Fibroblast of lung (primary cell): ENCODE data around the gene LMO7. TPM values are rescaled to one million over a fixed set of nuclear protein-coding genes. Genes with fewer than 3 reads are reported as not detected.

Experiments used
- DNase-seq, 2 donors: peaks; one replicate each; pipeline versions ENCODE4 v3.0.0 to v3.0.0-alpha.2; 2010; ENCODE audit warnings: low read depth in 2 of 2
- H2AFZ ChIP-seq: 2 replicates; pipeline ENCODE4 v1.5.1; 2012; ENCODE audit warnings: low read length, control low read depth, inconsistent platforms
- H3K27ac ChIP-seq: 2 replicates; pipeline ENCODE4 v1.5.1; 2011; ENCODE audit warnings: low read length, control low read depth; ENCODE audit not compliant: insufficient read depth
- H3K27me3 ChIP-seq: 2 replicates; pipeline ENCODE4 v1.5.1; 2011; ENCODE audit warnings: mild to moderate bottlenecking, low read length; ENCODE audit not compliant: control insufficient read depth, insufficient read depth
- H3K36me3 ChIP-seq: 2 replicates; pipeline ENCODE4 v1.5.1; 2011; ENCODE audit warnings: low read length; ENCODE audit not compliant: control insufficient read depth, insufficient read depth
- H3K4me1 ChIP-seq: 2 replicates; pipeline ENCODE4 v1.5.1; 2011; ENCODE audit warnings: low read length; ENCODE audit not compliant: control insufficient read depth, insufficient read depth; ENCODE audit errors: extremely low read depth
- H3K4me2 ChIP-seq: 2 replicates; pipeline ENCODE4 v1.5.1; 2011; ENCODE audit warnings: low read length, control low read depth; ENCODE audit not compliant: insufficient read depth; ENCODE audit errors: extremely low read depth
- H3K4me3 ChIP-seq, 4 experiments: fragments of 200-600 bp in 1 of 4; sonication (generic) in 1 of 4; replicated peaks in 1 of 4; 2 replicates each; pipeline ENCODE4 v1.5.1; 2011 to 2016; ENCODE audit warnings: low read length in 4 of 4, low read depth in 3 of 4, mild to moderate bottlenecking in 3 of 4, control low read depth in 2 of 4, inconsistent platforms in 1 of 4, mixed read lengths in 1 of 4; ENCODE audit not compliant: insufficient read depth in 1 of 4; ENCODE audit errors: control extremely low read depth in 1 of 4
- H3K79me2 ChIP-seq: 2 replicates; pipeline ENCODE4 v1.5.1; 2012; ENCODE audit warnings: mild to moderate bottlenecking, low read length, inconsistent platforms; ENCODE audit not compliant: control insufficient read depth, insufficient read depth
- H3K9ac ChIP-seq: 2 replicates; pipeline ENCODE4 v1.5.1; 2011; ENCODE audit warnings: mild to moderate bottlenecking, low read length, control low read depth; ENCODE audit not compliant: insufficient read depth
- H3K9me3 ChIP-seq: 2 replicates; pipeline ENCODE4 v1.5.1; 2012; ENCODE audit warnings: low read depth, low read length; ENCODE audit not compliant: control insufficient read depth, insufficient read depth
- H4K20me1 ChIP-seq: 2 replicates; pipeline ENCODE4 v1.5.1; 2011; ENCODE audit warnings: low read length; ENCODE audit not compliant: control insufficient read depth, insufficient read depth; ENCODE audit errors: extremely low read depth
- EZH2 ChIP-seq: IDR thresholded peaks from 2 replicates; pipeline ENCODE4 v1.5.1; 2012; ENCODE audit warnings: low read length, control low read depth, mild to moderate bottlenecking; ENCODE audit errors: missing control alignments
- polyA plus RNA-seq, 2 donors: library from polyadenylated mRNA; depleted of rRNA in 1 of 2; stranded (reverse) in 1 of 2; unstranded in 1 of 2; fragments of >200 nt; gene quantifications; 2 replicates each; pipeline ENCODE4 v1.2.1, GENCODE V29; 2011 to 2012; ENCODE audit warnings: missing spikeins in 1 of 2
- total RNA-seq: library from RNA; depleted of rRNA; stranded (reverse); fragments of >200 nt; gene quantifications from 2 replicates; pipeline ENCODE4 v1.2.1, GENCODE V29; 2014
- TF ChIP-seq, protein P1 (sequence below), 2 donors: IDR thresholded peaks in 1 of 2; conservative IDR thresholded peaks in 1 of 2; 1 replicate in 1 of 2; 2 replicates in 1 of 2; pipeline ENCODE4 v1.5.1; 2011 to 2012; ENCODE audit warnings: low read length in 2 of 2, control low read depth in 1 of 2, inconsistent platforms in 1 of 2, low read depth in 1 of 2, mild to moderate bottlenecking in 1 of 2

Gene LMO7
- total and polyA plus RNA-seq, 2 donors (not counting 1 experiment from before 2014, with no cell fraction given): 71.9 to 226 TPM

DNA sequence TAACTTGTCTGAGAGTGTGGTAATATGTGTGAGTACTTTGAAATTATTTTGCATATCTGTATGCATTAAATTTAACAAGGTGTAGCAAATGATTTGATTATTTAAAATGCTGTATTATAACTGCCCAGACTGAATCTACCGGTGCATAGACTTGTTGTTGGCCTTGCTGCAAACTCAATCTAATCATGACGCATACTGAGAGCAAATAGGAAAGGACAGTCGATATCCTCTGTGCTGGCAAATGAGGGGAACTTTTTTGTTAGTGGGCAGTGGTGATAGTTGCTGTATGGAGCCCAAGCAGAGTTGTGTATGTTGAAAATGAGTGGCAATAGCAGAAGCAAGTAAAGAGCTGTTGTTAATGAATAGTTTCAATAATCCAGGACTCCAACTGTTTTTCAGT lies 127.4 kb downstream of the LMO7 start:
- peaks cover 4% of the 10 kb centered on the region for H3K4me1 ChIP-seq
- no peak overlapping the region for H3K9ac ChIP-seq
- H2AFZ ChIP-seq: no peak overlapping the region
- no peaks in the 10 kb centered on the region for H3K27me3 ChIP-seq
- no peaks in the 10 kb centered on the region for H3K9me3 ChIP-seq
- H3K4me2 ChIP-seq: no peak overlapping the region
- H4K20me1 ChIP-seq: no peaks in the 10 kb centered on the region
- peaks cover 70% of the 10 kb centered on the region for H3K79me2 ChIP-seq
- DNase-seq: no peak
- H3K27ac ChIP-seq: no peak overlapping the region
- TF ChIP-seq, protein P1, sequence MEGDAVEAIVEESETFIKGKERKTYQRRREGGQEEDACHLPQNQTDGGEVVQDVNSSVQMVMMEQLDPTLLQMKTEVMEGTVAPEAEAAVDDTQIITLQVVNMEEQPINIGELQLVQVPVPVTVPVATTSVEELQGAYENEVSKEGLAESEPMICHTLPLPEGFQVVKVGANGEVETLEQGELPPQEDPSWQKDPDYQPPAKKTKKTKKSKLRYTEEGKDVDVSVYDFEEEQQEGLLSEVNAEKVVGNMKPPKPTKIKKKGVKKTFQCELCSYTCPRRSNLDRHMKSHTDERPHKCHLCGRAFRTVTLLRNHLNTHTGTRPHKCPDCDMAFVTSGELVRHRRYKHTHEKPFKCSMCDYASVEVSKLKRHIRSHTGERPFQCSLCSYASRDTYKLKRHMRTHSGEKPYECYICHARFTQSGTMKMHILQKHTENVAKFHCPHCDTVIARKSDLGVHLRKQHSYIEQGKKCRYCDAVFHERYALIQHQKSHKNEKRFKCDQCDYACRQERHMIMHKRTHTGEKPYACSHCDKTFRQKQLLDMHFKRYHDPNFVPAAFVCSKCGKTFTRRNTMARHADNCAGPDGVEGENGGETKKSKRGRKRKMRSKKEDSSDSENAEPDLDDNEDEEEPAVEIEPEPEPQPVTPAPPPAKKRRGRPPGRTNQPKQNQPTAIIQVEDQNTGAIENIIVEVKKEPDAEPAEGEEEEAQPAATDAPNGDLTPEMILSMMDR (conservative IDR thresholded peaks at IDR 0.05 in 1 of 2, IDR thresholded peaks at IDR 0.05 in 1 of 2; ENCODE audit: low read depth in 1 of 2, low read length in 2 of 2): no peak
- no peak for TF ChIP-seq EZH2
- H3K4me3 ChIP-seq: no peak overlapping the region
- H3K36me3 ChIP-seq: no peaks in the 10 kb centered on the region

DNA sequence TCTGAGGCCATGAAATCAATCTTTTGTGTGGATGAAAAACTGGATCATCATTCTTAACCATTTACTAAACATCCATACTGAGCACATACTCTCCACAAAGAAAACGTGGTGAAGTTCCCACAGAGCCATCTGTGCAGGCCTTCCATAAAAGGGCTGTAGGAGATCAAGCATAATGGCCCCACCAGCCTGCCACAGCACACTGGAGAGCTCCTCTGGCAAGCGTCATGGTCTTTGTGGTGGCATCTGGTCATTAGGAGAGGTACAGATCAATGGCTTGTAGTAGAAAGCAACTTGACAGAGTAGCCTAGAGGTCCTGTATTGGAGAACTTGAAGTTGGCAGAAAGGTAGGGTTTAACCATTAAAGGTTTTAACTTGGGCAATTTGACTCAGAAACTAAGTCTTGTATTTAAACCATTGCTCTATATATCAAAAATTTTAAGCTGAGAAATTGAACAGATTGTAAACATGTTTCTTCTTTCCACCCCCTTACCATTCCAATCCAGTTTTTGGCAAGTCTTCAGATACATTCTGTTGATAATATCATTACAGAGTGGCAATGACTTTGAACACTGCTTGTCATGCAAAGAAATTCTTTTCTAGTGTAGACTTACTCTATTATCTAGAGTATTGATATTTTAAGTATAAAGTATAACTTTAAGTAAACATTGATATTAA lies 128.3 kb downstream of the LMO7 start:
- DNase-seq: no peak
- Histone ChIP-seq H4K20me1 (no peaks in the 10 kb centered on the region), H3K4me3 (no peak overlapping the region), H3K27me3 (no peaks in the 10 kb centered on the region), H3K9ac (no peak overlapping the region), H3K4me1 (peaks cover 4% of the 10 kb centered on the region), H2AFZ (no peak overlapping the region), H3K79me2 (peaks cover 68% of the 10 kb centered on the region), H3K4me2 (peak overlapping the region; percentile 42), H3K36me3 (no peaks in the 10 kb centered on the region), H3K9me3 (no peaks in the 10 kb centered on the region), H3K27ac (no peak overlapping the region)
- TF ChIP-seq EZH2: no peak
- TF ChIP-seq, protein P1 (conservative IDR thresholded peaks at IDR 0.05 in 1 of 2, IDR thresholded peaks at IDR 0.05 in 1 of 2; ENCODE audit: low read depth in 1 of 2, low read length in 2 of 2): no peak

DNA sequence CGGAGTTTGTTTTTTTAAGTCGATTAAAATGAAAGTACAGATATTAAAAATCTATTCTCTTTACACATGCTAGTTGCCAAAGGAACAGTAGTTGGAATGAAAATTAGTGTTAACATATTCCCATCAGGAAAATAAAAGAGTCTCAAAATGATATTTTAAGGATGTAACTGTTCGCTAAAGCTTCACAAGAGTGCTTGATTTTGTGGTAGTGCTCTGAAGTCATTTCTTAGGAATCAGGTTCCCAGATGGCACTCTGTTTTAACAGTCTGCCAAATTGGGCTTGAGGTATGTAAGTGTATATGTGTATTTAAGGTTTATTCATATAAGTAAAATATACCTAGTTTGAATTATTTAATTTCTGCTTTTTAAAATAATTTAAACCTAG lies 128.8 kb downstream of the LMO7 start:
- H3K9ac ChIP-seq: no peak overlapping the region
- H3K27me3 ChIP-seq: no peaks in the 10 kb centered on the region
- H2AFZ ChIP-seq: no peak overlapping the region
- H3K36me3 ChIP-seq: no peaks in the 10 kb centered on the region
- peak overlapping the region in 1 of 4 experiments; percentile 2 for H3K4me3 ChIP-seq
- peaks cover 67% of the 10 kb centered on the region for H3K79me2 ChIP-seq
- TF ChIP-seq, protein P1 (conservative IDR thresholded peaks at IDR 0.05 in 1 of 2, IDR thresholded peaks at IDR 0.05 in 1 of 2; ENCODE audit: low read depth in 1 of 2, low read length in 2 of 2): no peak
- no peak for TF ChIP-seq EZH2
- H3K4me1 ChIP-seq: peaks cover 4% of the 10 kb centered on the region
- no peaks in the 10 kb centered on the region for H4K20me1 ChIP-seq
- H3K9me3 ChIP-seq: no peaks in the 10 kb centered on the region
- H3K4me2 ChIP-seq: peak overlapping the region; percentile 7
- no peak for DNase-seq
- H3K27ac ChIP-seq: no peak overlapping the region
